GM12875 (cell line): ENCODE measurements around the gene DNAJB11.

ENCODE experiments used
- H3K4me3 ChIP-seq: one replicate; pipeline ENCODE4 v1.5.1; 2011; ENCODE audit warnings: low read depth, low read length, control low read depth
- TF ChIP-seq, protein P1 (sequence below): IDR thresholded peaks from 2 replicates; pipeline ENCODE4 v1.5.1; 2011; ENCODE audit warnings: low read depth, mild to moderate bottlenecking, control low read depth, inconsistent platforms, low read length, moderate library complexity, borderline replicate concordance; ENCODE audit not compliant: insufficient read depth

DNAJB11 gene

DNA sequence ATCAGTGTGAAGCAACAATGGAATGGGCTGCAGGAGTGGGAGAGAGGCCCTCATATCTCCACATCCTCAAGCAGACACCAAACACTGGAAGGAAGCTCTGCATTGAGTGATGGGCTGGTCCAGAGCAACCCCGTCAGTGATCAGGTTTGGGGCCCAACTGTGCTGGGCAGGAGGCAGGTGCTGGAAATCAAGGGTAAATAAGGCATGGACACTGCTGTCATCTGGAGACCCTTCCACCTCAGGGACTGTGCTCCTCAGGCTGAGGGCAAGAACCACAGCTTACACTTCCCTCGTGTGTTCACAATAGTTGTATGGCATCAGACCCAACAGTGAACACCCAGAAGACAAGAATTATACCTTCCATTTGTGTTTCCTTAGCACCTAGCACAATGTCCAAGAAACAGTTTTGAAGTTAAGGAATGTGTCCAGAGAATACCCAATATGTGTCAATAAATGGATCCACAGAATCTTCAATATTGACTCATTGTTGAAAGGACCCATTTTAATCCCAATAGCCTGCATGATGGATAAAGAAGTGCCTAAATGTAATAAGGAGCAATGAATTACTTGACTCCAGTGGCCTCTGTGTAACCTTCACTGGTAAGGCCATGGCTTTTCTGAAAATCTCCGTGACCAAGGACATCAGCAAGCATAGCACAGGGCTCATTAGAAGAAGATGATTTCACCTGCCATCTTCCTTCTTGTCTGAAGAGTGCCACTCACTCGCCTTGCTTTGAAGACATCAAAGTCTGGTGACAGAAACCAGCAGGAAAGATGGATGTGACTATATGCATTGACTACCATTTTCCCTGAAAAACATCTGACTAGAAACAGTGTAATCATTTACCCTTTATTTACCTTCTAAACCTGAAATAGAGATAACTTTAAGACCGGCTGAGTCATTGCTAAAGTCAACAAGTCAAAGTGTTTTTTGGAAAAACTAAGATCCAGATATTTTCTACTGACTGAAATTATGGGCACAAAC is 35.3 kb downstream of the DNAJB11 start:
- H3K4me3 ChIP-seq: no peak overlapping the region
- TF ChIP-seq, protein P1, sequence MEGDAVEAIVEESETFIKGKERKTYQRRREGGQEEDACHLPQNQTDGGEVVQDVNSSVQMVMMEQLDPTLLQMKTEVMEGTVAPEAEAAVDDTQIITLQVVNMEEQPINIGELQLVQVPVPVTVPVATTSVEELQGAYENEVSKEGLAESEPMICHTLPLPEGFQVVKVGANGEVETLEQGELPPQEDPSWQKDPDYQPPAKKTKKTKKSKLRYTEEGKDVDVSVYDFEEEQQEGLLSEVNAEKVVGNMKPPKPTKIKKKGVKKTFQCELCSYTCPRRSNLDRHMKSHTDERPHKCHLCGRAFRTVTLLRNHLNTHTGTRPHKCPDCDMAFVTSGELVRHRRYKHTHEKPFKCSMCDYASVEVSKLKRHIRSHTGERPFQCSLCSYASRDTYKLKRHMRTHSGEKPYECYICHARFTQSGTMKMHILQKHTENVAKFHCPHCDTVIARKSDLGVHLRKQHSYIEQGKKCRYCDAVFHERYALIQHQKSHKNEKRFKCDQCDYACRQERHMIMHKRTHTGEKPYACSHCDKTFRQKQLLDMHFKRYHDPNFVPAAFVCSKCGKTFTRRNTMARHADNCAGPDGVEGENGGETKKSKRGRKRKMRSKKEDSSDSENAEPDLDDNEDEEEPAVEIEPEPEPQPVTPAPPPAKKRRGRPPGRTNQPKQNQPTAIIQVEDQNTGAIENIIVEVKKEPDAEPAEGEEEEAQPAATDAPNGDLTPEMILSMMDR: no peak

DNA sequence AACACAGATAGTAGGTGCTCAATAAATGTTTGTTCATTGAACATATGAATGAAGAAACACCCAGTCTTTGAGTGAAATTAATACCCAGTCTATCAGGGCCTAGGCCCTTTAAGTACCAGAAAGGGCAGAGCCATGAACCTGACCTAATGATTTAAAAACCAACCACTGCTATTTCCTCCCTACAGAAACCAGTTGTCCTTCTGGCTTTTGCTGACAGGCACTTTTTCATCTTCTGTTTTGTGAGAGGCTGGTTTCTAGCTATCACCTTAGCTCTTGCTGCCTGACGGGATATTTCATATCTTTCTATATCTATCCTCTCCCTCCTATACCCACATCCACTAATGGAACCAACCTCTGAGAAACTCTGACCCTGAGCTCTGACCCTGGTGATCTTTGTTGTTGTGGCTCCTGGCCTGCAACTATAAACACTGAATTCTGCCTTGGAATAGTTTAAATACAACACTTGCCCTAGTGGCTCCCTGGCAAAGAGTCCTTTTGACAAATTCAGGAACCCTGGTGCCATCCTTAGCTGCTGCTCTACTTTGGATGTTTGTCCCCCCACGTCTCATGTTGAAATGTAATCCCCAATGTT is 38.2 kb downstream of the DNAJB11 start:
- TF ChIP-seq, protein P1: no peak
- no peak overlapping the region for H3K4me3 ChIP-seq

DNA sequence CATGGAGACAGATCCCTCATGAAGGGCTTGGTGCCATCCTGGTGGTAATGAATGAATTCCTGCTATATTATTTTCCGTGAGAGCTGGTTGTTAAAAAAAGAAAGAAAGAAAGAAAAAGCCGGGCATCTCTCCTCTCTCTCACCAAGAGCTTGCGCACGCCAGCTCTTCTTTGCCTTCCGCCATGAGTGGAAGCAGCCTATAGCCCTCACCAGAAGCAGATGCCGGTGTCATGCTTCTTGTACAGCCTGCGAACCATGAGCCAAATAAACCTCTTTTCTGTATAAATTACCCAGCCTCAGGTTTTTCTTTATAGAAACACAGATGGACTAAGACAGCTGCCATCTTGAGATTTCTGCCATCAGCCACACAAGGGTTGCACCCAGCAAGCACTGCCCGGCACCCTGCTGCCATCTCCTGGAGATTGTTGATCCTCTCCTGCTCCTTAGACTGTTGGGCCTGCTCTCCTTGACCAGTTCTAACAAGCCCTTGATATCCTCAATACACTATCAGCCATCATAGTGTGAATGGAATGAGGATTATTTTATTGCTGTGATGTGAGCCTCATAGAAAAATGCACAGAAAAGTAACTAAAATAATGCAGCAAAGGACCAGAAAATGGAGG is 38.8 kb downstream of the DNAJB11 start:
- H3K4me3 ChIP-seq: no peak overlapping the region
- TF ChIP-seq, protein P1: peak; percentile 40; the same call in 1 of the 2 replicates

DNA sequence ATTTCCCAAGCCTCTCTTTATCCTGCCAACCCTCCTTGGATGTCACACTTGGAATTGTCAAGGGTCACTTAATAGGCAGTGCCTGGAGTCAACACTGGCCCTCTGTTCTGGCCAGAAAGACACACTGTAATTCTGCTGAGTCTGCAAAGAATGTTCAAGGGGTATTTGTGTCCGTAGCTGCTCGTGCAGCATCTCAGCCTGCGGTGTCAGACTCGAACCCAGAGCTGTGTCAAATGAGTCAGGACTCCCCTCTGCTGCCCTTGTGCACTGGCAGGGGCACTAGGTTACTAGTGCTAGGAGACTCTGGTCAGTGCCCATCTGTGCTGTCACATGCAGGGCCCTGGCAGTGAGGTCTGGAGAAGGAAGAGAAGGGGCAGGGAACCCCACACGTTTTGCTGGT is 41.5 kb downstream of the DNAJB11 start:
- TF ChIP-seq, protein P1: no peak

DNA sequence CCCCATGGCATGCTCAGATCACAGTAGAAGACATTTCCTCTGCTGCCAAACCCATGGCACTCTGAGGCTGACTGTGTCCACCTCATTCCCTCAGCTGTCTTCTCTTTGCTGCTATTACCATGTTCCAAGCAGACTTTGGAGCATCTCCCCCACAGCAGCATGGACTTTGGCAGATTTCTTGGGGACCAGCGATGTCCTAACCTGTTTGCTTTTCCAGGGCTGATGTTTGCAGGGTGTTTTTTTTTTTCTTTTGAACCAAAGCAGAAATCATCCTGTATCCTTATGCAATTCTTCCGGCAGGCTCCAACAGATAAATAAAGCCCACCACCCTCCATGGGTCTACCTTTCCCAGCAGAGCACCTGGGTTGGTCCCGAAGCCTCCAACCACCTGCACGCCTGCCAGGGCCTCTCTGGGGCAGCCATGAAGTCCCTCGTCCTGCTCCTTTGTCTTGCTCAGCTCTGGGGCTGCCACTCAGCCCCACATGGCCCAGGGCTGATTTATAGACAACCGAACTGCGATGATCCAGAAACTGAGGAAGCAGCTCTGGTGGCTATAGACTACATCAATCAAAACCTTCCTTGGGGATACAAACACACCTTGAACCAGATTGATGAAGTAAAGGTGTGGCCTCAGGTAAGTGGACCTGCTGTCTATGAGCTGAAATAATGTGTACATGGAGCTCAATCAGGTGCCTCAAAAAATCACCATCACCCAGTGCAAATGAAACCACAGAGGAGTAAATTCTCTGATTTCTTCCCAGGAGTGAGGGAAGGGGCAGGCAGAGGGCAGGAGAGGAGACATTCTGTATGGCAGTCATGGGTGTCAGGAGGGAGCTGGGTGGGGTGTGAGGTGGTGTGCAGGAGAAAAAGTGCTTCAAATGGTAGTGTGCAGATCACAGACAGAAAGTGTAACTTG is 42.5 kb downstream of the DNAJB11 start, which contains the start of gene AHSG:
AHSG (plus strand) TSS at position 340 of the 916 bp plus-strand sequence; CDS start at position 422, 82 bp downstream.
- TF ChIP-seq, protein P1: no peak
- no peak within 1 kb of the TSS for H3K4me3 ChIP-seq

More for the DNA sequence above, 41.5 kb downstream of the DNAJB11 start:
- no peak overlapping the region for H3K4me3 ChIP-seq

DNA sequence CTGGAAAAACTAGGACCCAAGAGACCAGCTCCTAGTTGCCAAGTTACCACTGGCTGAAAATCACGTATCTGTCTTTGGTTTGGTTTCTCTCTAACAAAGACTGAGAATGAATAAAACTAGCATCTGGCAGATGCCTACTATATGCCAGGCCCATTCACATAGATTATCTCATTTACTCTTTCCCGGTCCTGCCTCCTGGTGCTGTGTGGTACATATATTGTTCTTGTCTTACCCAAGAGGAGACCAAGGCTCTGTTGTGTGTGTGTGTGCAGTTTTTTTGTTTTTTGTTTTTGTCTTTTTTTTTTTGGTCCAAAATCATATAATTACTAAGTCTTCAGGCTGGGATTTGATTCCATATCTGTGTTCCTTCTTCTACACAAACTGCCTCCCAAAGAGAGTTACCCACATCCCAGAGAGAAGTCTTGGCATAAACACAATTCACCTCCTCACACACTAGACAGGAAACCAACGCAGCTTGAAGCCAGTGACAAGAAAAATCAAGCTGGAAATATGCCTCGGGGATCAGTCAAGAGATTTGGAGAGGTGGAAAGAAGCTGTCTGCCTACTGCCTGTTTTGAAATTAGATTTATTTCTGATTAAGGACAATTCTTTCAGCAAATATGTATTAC is 43.2 kb downstream of the DNAJB11 start:
- H3K4me3 ChIP-seq: no peak overlapping the region
- TF ChIP-seq, protein P1: no peak
